Activated naive CD8-positive, alpha-beta T cell treated with anti-CD3 and anti-CD28 coated beads for 36 hours (primary cell): Measurements from ENCODE around the gene FPR2. TPM values are rescaled to one million over a fixed set of nuclear protein-coding genes. Genes with fewer than 3 reads are reported as not detected.

ENCODE experiments used
- DNase-seq: peaks from one replicate; pipeline ENCODE4 v3.0.0; 2021
- H3K27ac Mint-ChIP-seq: one replicate; pipeline ENCODE4 v1.8.0; 2022; ENCODE audit warnings: mild to moderate bottlenecking, moderate library complexity, mixed read lengths
- H3K27me3 Mint-ChIP-seq: one replicate; pipeline ENCODE4 v1.8.0; 2022; ENCODE audit warnings: mild to moderate bottlenecking, mixed read lengths
- H3K36me3 Mint-ChIP-seq: one replicate; pipeline ENCODE4 v1.8.0; 2021; ENCODE audit warnings: mild to moderate bottlenecking, mixed read lengths
- H3K4me1 Mint-ChIP-seq: one replicate; pipeline ENCODE4 v1.8.0; 2021; ENCODE audit warnings: mixed read lengths
- H3K4me3 Mint-ChIP-seq: one replicate; pipeline ENCODE4 v1.8.0; 2022; ENCODE audit warnings: mild to moderate bottlenecking, moderate library complexity, mixed read lengths
- H3K9me3 Mint-ChIP-seq: one replicate; pipeline ENCODE4 v1.8.0; 2022; ENCODE audit warnings: mixed read lengths
- total RNA-seq, 2 experiments: library from RNA; stranded (reverse); gene quantifications; one replicate each; pipeline ENCODE4 v1.2.3, GENCODE V29; 2021

Gene FPR2, protein sequence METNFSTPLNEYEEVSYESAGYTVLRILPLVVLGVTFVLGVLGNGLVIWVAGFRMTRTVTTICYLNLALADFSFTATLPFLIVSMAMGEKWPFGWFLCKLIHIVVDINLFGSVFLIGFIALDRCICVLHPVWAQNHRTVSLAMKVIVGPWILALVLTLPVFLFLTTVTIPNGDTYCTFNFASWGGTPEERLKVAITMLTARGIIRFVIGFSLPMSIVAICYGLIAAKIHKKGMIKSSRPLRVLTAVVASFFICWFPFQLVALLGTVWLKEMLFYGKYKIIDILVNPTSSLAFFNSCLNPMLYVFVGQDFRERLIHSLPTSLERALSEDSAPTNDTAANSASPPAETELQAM
- not detected for total RNA-seq

DNA sequence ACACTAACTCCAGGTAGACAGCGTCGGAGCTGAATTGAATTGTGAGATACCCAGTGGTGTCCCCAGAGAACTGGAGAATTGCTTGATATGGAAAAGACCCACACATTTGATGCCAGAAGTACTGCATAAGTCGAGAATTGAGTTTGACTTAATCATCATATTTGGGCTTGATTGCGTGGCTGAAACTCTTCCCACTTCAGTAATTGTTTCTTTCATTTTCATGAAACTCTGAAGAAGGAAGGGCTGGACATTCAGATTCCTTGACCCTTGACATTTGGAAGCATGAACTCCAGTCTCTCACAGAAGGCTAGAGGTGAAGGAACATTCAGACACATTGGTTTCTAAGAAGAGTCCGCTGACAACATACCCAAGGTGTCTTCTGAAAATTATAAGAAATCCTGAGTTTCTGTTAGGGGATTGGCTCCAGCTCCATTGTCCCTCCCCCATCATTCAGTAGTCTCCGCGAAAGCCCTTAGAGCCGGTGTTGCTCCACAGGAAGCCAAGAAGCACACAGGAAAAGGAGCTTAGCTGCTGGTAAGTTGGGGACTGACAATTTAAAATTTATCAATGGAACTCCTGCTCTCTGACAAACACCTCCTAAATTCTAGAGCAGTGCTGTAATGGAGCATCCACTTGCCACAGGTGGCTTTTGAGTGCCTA, at the start of gene FPR2:
Gene FPR2, plus strand, starts transcription at position 484 of the 660 bp plus-strand sequence. CDS start 7,479 bp downstream, outside the sequence.
- Mint-ChIP-seq H3K27me3 (peaks cover 46% of the 10 kb centered on the region), H3K27ac (no peak within 1 kb of the TSS), H3K4me1 (peaks cover 3% of the 10 kb centered on the region), H3K9me3 (peaks cover 5% of the 10 kb centered on the region), H3K36me3 (no peaks in the 10 kb centered on the region), H3K4me3 (no peak within 1 kb of the TSS)
- no peak for DNase-seq

DNA sequence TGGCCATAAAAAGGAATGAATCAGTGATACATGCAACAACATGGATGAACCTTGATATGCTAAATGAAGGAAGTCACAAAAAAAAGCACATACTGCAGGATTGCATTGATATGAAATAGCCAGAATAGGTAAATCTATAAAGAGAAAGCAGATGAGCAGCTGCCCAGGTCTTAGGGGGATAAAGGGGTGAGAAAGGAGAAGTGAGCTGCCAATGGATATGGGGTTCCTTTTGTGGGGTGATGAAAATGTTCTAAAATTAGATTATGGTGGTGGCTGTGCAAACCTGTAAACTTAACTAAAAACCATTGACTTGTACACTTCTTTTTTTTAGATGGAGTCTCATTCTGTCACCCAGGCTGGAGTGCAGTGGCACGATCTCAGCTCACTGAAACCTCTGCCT, 49.3 kb upstream of the FPR2 start:
- Mint-ChIP-seq H3K27me3 (no peaks in the 10 kb centered on the region), H3K4me3 (no peak overlapping the region), H3K27ac (no peak overlapping the region), H3K4me1 (no peaks in the 10 kb centered on the region), H3K36me3 (peaks cover 6% of the 10 kb centered on the region), H3K9me3 (no peaks in the 10 kb centered on the region)
- DNase-seq = no peak

DNA sequence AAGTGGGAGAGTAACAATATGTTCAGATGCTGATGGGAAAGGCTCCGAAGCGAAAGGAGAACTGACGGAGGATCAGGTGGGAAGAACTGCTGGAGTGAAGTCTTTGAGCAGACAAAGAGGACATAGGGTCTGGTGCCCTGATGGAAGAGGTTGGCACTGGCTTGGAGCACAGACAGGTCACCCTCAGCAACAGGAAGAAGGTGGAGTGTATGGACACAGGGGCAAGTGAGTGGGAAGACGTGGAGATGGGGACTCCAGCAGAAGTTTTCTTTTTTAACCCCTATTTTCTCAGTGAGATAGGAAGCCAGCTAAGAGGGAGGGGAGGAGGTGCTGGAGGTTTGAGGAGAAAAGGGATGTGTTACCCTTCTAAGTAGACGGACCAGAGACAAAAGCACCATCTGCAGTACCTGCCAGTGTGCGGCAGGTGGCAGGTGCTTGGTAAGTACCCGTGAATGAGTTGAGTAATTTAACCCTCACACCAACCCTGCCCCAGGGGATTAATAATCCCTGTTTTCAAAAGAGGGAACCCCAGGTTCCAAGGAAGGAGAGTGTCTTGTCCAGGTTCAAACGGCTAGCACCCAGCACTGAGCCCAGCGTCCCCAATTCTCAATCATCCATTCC, 48.4 kb upstream of the FPR2 start:
- no peak for DNase-seq

DNA sequence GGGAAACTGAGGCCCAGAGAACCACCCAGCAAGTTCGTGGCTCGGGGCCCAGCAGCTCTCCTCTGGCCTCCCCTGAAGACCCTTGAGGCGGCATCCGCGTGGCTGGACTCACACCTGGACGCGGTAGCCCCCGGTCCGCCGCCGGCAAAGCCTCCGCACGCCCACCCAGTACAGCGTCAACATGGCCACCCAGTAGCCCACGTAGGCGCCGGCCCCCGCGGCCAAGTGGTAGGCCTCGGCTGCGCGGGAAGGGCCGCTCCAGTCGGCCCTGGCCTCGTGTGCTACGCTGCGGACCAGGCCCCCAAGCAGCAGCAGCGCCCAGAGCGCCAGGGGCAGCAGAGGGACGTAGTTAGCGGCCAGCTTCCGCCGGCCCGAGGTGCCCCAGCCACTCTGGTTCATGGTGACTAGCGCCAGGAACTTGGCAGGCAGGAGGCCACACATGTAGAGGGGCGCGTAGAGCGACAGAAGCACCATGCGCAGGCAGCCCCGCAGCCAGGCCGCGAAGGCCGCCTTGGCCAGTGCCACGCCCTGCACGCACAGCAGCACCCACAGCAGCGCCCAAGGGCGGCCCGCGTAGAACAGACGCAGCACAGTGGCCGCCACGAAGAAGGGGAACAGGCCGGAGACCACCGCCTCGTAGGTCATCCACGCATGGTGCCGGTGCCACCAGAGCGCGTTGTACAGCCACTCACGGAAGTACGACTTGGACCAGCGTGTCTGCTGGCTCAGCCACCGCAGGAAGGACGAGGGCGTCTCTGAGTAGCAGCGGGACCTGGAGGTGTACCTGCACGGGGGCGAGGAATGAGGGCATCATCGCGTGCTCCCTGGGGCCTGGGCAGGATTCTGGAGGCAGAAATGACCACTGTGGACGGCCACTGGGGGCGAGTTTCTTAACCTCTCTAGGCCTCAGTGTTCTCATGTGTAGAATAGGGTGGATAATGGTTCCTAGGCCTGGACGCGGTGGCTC, 47.4 kb upstream of the FPR2 start:
- Mint-ChIP-seq H3K36me3 (peaks cover 2% of the 10 kb centered on the region), H3K4me1 (no peaks in the 10 kb centered on the region), H3K27me3 (peaks cover 9% of the 10 kb centered on the region), H3K4me3 (no peak overlapping the region), H3K27ac (no peak overlapping the region), H3K9me3 (no peaks in the 10 kb centered on the region)
- DNase-seq = no peak

More for the DNA sequence above, 48.4 kb upstream of the FPR2 start:
- no peaks in the 10 kb centered on the region for H3K27me3 Mint-ChIP-seq
- no peak overlapping the region for H3K27ac Mint-ChIP-seq
- H3K4me3 Mint-ChIP-seq = no peak overlapping the region
- no peaks in the 10 kb centered on the region for H3K9me3 Mint-ChIP-seq
- H3K36me3 Mint-ChIP-seq = peaks cover 2% of the 10 kb centered on the region
- H3K4me1 Mint-ChIP-seq = no peaks in the 10 kb centered on the region

DNA sequence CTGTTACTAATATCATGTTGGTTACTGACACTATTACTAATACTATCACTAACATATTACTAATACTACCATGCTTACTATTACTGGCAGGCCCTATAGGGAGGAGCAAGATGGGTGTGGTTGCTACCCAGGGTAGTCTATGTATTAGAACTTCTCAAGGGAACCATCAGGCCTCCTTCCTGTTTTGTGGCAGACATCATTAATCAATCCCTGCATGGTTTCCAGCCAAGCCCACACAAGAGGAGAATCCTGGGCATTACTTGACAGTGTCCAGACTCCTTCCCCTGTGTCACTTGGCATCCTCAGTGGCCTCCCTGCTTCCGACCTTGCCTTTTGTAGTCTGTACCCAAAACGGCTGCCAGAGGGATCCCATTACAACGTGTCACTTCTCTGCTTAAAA, 46.1 kb upstream of the FPR2 start:
- DNase-seq = no peak
- peaks cover 18% of the 10 kb centered on the region for H3K27me3 Mint-ChIP-seq
- no peaks in the 10 kb centered on the region for H3K9me3 Mint-ChIP-seq
- H3K4me3 Mint-ChIP-seq = no peak overlapping the region
- no peak overlapping the region for H3K27ac Mint-ChIP-seq
- H3K36me3 Mint-ChIP-seq = peaks cover 2% of the 10 kb centered on the region
- H3K4me1 Mint-ChIP-seq = no peaks in the 10 kb centered on the region

DNA sequence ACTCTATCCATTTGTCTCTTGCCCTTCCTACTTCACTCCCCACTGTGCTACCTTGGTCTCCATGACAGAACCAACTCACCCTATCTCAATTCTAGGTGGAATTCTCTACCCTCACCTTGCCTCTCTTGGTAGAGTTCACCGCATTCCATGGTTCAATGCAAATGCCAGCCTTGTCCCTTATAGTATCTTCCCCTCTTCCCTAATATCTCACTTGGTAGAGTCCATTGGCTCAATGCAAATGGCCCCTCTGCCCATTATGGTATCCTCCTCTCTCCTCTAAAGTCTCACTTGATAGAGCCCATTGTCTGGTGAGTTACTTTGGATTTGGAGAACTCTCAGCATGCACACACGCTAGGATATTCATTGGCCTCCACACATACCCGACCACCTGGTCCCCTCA, 45.1 kb upstream of the FPR2 start:
- no peak for DNase-seq
- Mint-ChIP-seq H3K36me3 (peaks cover 2% of the 10 kb centered on the region), H3K4me3 (no peak overlapping the region), H3K27ac (no peak overlapping the region), H3K9me3 (no peaks in the 10 kb centered on the region), H3K27me3 (peaks cover 26% of the 10 kb centered on the region), H3K4me1 (no peaks in the 10 kb centered on the region)

DNA sequence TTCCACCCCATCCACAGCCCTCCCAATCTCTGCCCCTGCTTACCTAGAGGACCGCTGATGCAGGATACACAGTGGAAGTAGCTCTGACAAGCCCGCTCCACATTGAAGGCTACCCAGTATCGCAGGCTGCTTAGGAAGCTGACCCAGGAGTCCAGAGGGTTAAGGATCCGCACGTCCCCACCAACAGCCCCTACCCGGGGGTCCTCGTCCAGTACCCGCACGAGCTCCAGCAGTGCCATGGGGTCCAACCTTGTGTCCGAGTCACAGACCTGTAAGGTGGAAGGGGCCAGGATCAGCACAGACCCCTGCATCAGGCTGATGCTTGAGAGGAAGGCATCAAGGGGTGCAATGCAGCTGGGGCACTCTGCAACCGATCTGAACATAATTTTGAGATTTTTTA, 44.1 kb upstream of the FPR2 start:
- no peak overlapping the region for H3K4me3 Mint-ChIP-seq
- H3K4me1 Mint-ChIP-seq = no peaks in the 10 kb centered on the region
- H3K27ac Mint-ChIP-seq = no peak overlapping the region
- H3K27me3 Mint-ChIP-seq = peaks cover 31% of the 10 kb centered on the region
- H3K36me3 Mint-ChIP-seq = peaks cover 2% of the 10 kb centered on the region
- H3K9me3 Mint-ChIP-seq = no peaks in the 10 kb centered on the region
- no peak for DNase-seq

DNA sequence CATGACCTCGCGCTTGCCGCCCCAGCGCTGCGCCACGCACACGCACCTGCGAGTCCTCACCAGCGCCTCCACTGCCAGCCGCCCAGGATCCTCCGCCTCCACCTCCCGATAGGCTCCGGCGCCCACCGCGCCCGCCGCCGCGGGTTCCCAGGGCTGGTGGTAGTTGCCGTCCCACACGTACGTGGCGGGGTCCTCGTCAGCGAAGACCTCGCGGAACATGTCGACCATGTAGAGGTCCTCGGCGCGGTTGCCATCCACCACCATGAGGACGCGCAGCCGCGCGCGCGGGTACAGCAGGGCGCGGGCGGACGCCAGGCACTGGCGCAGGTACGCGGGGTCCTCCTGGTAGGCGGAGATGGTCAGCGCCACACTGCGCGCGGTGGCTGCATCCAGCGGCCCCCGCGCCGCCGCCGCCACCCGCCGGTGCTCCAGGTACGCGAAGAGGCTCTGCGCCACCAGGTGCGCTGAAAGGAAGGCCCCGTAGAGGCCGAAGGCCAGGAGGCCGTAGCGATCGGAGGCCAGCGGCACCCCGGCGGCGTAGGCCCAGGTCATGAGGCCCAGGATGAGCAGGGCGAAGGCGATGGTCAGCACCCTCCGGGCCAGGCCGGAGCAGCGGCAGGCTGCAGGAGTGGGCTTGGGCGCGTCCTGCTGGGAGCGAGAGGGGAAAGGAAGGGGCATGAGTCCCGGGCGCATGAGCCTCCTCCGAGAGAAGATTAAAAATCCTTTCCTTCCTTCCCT, 41.6 kb upstream of the FPR2 start:
- no peaks in the 10 kb centered on the region for H3K9me3 Mint-ChIP-seq
- H3K27ac Mint-ChIP-seq = no peak overlapping the region
- no peaks in the 10 kb centered on the region for H3K36me3 Mint-ChIP-seq
- peaks cover 44% of the 10 kb centered on the region for H3K27me3 Mint-ChIP-seq
- no peaks in the 10 kb centered on the region for H3K4me1 Mint-ChIP-seq
- DNase-seq = no peak
- no peak overlapping the region for H3K4me3 Mint-ChIP-seq

DNA sequence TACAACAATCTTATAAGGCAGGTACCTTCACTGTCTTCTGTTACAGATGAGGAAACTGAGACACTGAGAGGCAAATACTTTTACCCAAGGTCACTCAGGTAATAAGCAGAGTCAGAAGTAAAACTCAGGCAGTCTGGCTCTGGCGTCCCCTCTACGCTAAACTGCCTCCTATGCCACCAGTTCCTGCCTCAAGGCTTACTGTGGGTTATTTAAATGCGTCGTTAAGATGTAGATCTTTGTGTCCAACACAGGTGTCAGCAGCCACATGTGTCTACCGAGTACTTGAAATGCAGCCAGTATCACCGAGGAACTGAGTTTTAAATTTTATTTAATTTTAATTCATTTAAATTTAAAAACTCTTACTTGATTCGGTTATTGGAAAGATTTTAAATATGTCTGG, 39.1 kb upstream of the FPR2 start:
- Mint-ChIP-seq H3K27me3 (peaks cover 64% of the 10 kb centered on the region), H3K27ac (no peak overlapping the region), H3K36me3 (no peaks in the 10 kb centered on the region), H3K4me3 (no peak overlapping the region), H3K4me1 (no peaks in the 10 kb centered on the region), H3K9me3 (no peaks in the 10 kb centered on the region)
- DNase-seq = no peak

DNA sequence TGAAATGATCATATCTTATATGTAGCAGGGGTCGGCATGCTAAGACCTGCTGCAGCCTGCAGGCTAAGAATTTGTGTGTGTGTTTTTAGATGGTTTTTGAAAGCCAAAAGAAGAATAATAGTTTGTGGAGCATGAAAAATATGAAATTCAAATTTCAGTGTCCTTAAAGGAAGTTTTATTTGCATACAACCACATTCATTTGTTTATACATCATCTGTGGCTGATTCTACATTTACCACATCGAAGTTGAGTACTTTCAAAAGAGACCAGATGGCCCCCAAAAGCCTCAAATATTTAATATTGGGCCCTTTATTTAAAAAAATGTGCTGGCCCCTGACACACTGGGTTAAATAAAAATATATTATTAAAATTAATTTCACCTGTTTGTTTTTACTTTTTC, 38.5 kb upstream of the FPR2 start:
- Mint-ChIP-seq H3K4me1 (no peaks in the 10 kb centered on the region), H3K27me3 (peaks cover 70% of the 10 kb centered on the region), H3K36me3 (no peaks in the 10 kb centered on the region), H3K4me3 (no peak overlapping the region), H3K27ac (no peak overlapping the region), H3K9me3 (no peaks in the 10 kb centered on the region)
- no peak for DNase-seq

DNA sequence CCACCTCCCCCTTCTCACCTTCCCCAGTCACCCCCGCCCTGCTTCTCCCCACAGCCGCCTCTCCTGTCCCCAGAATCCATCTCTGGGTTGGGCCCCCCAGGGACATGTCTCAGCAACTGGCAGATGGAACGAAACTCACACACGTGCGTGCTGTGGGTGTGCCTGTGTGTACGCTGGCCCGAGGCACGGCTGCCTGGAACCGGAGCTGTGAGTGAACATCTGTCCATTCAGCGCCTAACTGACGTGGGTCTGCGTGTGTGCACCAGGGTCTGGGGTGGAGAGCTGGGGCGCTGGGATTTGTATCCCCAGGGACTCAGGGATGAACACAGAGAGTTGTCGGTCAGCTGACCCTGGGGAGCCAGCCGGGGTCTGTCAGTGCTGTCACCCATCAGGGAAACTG, 36.4 kb upstream of the FPR2 start:
- peaks cover 1% of the 10 kb centered on the region for H3K9me3 Mint-ChIP-seq
- no peaks in the 10 kb centered on the region for H3K4me1 Mint-ChIP-seq
- H3K27ac Mint-ChIP-seq = no peak overlapping the region
- no peaks in the 10 kb centered on the region for H3K36me3 Mint-ChIP-seq
- DNase-seq = no peak
- no peak overlapping the region for H3K4me3 Mint-ChIP-seq
- peaks cover 72% of the 10 kb centered on the region for H3K27me3 Mint-ChIP-seq

DNA sequence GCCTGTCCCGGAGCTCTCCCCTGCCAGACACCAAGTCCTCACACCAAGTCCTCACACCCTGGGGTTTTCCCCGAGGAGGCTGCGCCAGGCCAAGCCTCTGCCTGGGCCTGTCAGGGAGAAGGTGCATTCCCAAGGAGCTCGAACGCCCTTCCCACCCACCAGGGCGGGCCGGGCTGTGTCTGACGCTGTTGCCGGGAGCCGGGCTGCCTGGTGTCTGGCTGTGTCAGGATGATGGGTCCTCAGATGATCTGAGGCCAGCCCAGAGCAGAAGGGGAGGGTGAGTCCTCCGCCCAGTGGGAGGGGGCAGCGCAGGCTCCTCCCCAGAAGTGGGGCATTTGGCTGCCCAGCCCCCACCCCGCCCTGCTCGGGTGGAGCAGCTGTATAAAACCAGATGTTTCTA, 34.9 kb upstream of the FPR2 start:
- H3K4me1 Mint-ChIP-seq = no peaks in the 10 kb centered on the region
- no peak for DNase-seq
- no peaks in the 10 kb centered on the region for H3K36me3 Mint-ChIP-seq
- H3K27ac Mint-ChIP-seq = no peak overlapping the region
- H3K9me3 Mint-ChIP-seq = peaks cover 6% of the 10 kb centered on the region
- H3K27me3 Mint-ChIP-seq = peaks cover 64% of the 10 kb centered on the region
- H3K4me3 Mint-ChIP-seq = no peak overlapping the region

DNA sequence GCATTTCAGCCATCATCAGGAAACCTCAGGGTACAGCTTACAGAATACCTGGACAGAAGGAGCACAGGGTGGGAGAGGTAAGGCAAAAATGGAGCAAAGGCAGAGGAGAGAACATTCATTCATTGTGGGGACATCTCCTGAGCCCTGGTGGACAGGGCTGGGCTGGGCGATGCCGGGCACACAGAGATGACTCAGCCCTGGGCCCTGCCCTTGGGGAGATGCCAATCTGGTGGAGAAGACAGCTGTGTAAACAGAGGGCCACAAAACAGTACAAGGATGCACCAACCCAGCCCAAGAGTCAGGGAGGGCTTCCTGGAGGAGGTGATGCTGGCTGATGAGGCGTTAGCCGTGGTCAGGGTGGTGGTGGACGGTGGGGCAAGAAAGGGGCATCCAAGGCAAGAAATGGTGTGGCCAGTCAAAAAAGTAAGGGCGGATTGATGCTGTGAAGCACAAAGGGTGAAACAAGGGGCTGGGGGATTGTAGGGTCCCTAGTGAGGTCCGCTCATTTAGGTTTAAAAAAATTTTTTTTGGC, 33.6 kb upstream of the FPR2 start:
- no peak overlapping the region for H3K4me3 Mint-ChIP-seq
- no peaks in the 10 kb centered on the region for H3K36me3 Mint-ChIP-seq
- peaks cover 11% of the 10 kb centered on the region for H3K9me3 Mint-ChIP-seq
- no peaks in the 10 kb centered on the region for H3K4me1 Mint-ChIP-seq
- H3K27me3 Mint-ChIP-seq = peaks cover 61% of the 10 kb centered on the region
- H3K27ac Mint-ChIP-seq = no peak overlapping the region
- no peak for DNase-seq

DNA sequence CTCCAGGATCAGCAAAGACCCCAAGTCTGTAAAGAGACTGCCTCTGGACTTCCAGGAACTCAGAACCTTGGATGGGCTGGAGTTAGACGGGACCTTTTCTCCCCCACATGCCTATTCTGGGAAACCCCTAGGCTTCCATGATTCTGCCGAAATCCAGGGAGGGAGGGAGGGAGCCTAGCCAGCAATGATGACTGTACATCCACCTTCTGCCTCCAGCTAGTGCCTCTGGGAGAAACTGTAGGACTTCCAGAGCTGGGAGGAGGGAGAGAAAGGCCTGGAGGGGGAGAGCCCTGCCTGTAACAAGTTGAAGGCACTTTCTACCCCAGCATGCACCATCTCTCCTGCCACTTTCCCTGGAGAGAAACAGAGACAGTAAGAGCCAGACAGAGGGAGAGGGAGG, 31.2 kb upstream of the FPR2 start:
- no peak overlapping the region for H3K27ac Mint-ChIP-seq
- no peaks in the 10 kb centered on the region for H3K4me1 Mint-ChIP-seq
- H3K4me3 Mint-ChIP-seq = no peak overlapping the region
- peaks cover 11% of the 10 kb centered on the region for H3K9me3 Mint-ChIP-seq
- peaks cover 54% of the 10 kb centered on the region for H3K27me3 Mint-ChIP-seq
- no peak for DNase-seq
- H3K36me3 Mint-ChIP-seq = no peaks in the 10 kb centered on the region
